HEK293T (cell line): ENCODE data around the gene CTXND1.

Experiments
- FOXA1 ChIP-seq: fragments of 450-650 bp; IDR thresholded peaks from 2 replicates; pipeline ENCODE4 v1.6.1; 2016; ENCODE audit warnings: mild to moderate bottlenecking
- HDGF ChIP-seq: fragments of 450-650 bp; IDR thresholded peaks from 2 replicates; pipeline ENCODE4 v1.6.1; 2017; ENCODE audit warnings: antibody characterized with exemption, borderline replicate concordance
- L3MBTL2 ChIP-seq: fragments of 450-650 bp; conservative IDR thresholded peaks from 2 replicates; pipeline ENCODE4 v1.6.1; 2016; ENCODE audit warnings: mild to moderate bottlenecking
- TARDBP ChIP-seq: fragments of 450-650 bp; IDR thresholded peaks from 2 replicates; pipeline ENCODE4 v1.6.1; 2016

- no peak for TF ChIP-seq L3MBTL2
- TF ChIP-seq HDGF, result no peak
- no peak for TF ChIP-seq TARDBP
- TF ChIP-seq FOXA1, result no peak
Measured at GRCh38 chr15:80241508-80241907, 10.5 kb downstream of the CTXND1 start.
